ENCODE results near the gene TCHP.

TCHP gene

GRCh38 chr12:109873653-109874052, 26.4 kb upstream of the TCHP start:
- no peak for TF ChIP-seq ZNF274 (IDR thresholded peaks at IDR 0.05; ENCODE audit: low read depth, low read length)
- H3K4me3 ChIP-seq (ENCODE audit: low read length) = no peak overlapping the region

GRCh38 chr12:109875572-109876131, 24.4 kb upstream of the TCHP start:
- no peak overlapping the region for H3K4me3 ChIP-seq (ENCODE audit: low read length)
- no peak for TF ChIP-seq ZNF274 (IDR thresholded peaks at IDR 0.05; ENCODE audit: low read depth, low read length)

GRCh38 chr12:109876406-109876805, 23.7 kb upstream of the TCHP start:
- no peak for TF ChIP-seq ZNF274 (IDR thresholded peaks at IDR 0.05; ENCODE audit: low read depth, low read length)
- no peak overlapping the region for H3K4me3 ChIP-seq (ENCODE audit: low read length)

GRCh38 chr12:109877504-109878246, 22.4 kb upstream of the TCHP start:
- no peak for TF ChIP-seq ZNF274 (IDR thresholded peaks at IDR 0.05; ENCODE audit: low read depth, low read length)
- H3K4me3 ChIP-seq (ENCODE audit: low read length) = no peak overlapping the region

- no peak for TF ChIP-seq ZNF274 (IDR thresholded peaks at IDR 0.05; ENCODE audit: low read depth, low read length)
- no peak overlapping the region for H3K4me3 ChIP-seq (ENCODE audit: low read length)
Observed at GRCh38 chr12:109878247-109878625, 21.8 kb upstream of the TCHP start.

GRCh38 chr12:109878749-109879148, 21.3 kb upstream of the TCHP start:
- TF ChIP-seq ZNF274 (IDR thresholded peaks at IDR 0.05; ENCODE audit: low read depth, low read length) = no peak
- peak overlapping the region; percentile 87; the same call in 1 of the 2 replicates for H3K4me3 ChIP-seq (ENCODE audit: low read length)

- no peak for TF ChIP-seq ZNF274 (IDR thresholded peaks at IDR 0.05; ENCODE audit: low read depth, low read length)
Observed at GRCh38 chr12:109879351-109880042, 20.6 kb upstream of the TCHP start.

GRCh38 chr12:109880043-109880931, 19.8 kb upstream of the TCHP start, which contains the start of gene GLTP:
TSS of gene GLTP (minus strand) at chr12:109880541. CDS start at chr12:109880374, 167 bp downstream.
- TF ChIP-seq ZNF274 (IDR thresholded peaks at IDR 0.05; ENCODE audit: low read depth, low read length) = no peak
- peak within 1 kb of the TSS; percentile 87 for H3K4me3 ChIP-seq (ENCODE audit: low read length)

More at GRCh38 chr12:109879351-109880042, 20.6 kb upstream of the TCHP start:
- H3K4me3 ChIP-seq (ENCODE audit: low read length) = peak overlapping the region; percentile 87

GRCh38 chr12:109880938-109881337, 19.1 kb upstream of the TCHP start:
- TF ChIP-seq ZNF274 (IDR thresholded peaks at IDR 0.05; ENCODE audit: low read depth, low read length) = no peak
- H3K4me3 ChIP-seq (ENCODE audit: low read length) = peak overlapping the region; percentile 67; the same call in 1 of the 2 replicates

- no peak overlapping the region for H3K4me3 ChIP-seq (ENCODE audit: low read length)
- no peak for TF ChIP-seq ZNF274 (IDR thresholded peaks at IDR 0.05; ENCODE audit: low read depth, low read length)
Observed at GRCh38 chr12:109881752-109882151, 18.3 kb upstream of the TCHP start.

GRCh38 chr12:109883461-109883860, 16.6 kb upstream of the TCHP start:
- H3K4me3 ChIP-seq (ENCODE audit: low read length) = no peak overlapping the region
- TF ChIP-seq ZNF274 (IDR thresholded peaks at IDR 0.05; ENCODE audit: low read depth, low read length) = no peak

- no peak for TF ChIP-seq ZNF274 (IDR thresholded peaks at IDR 0.05; ENCODE audit: low read depth, low read length)
- no peak overlapping the region for H3K4me3 ChIP-seq (ENCODE audit: low read length)
Observed at GRCh38 chr12:109885616-109886015, 14.5 kb upstream of the TCHP start.

GRCh38 chr12:109888179-109889020, 11.7 kb upstream of the TCHP start:
- H3K4me3 ChIP-seq (ENCODE audit: low read length) = no peak overlapping the region; the same call in 1 of the 2 replicates
- no peak for TF ChIP-seq ZNF274 (IDR thresholded peaks at IDR 0.05; ENCODE audit: low read depth, low read length)

Measured in GM08714 (cell line).